NOMO-1 (cell line): ENCODE measurements around the gene KIAA1586.
"Not testable (repeated sequence)": the region's sequence is repeated elsewhere in the genome, so short reads cannot be mapped to it uniquely, and the experiment has no call there.

Experiments used
- DNase-seq, 2 experiments: peaks; one replicate each; lab custom pipeline; 2025; ENCODE audit not compliant: unreplicated experiment in 2 of 2; lab: John Stamatoyannopoulos, UW

Gene KIAA1586

GRCh38 chr6:57040011-57040410 is 6.5 kb upstream of the KIAA1586 start:
- DNase-seq: no peak

GRCh38 chr6:57044061-57044460 is 2.4 kb upstream of the KIAA1586 start:
- DNase-seq: not testable (repeated sequence)

GRCh38 chr6:57044568-57044967 is 1.9 kb upstream of the KIAA1586 start:
- no peak for DNase-seq

GRCh38 chr6:57047257-57047585 is 728 bp downstream of the KIAA1586 start:
- not testable (repeated sequence) for DNase-seq

GRCh38 chr6:57047859-57048258 is 1.4 kb downstream of the KIAA1586 start:
- not testable (repeated sequence) for DNase-seq

- no peak for DNase-seq
Observed at GRCh38 chr6:57048577-57048976, 2.1 kb downstream of the KIAA1586 start.

GRCh38 chr6:57063847-57064246 is 17.4 kb downstream of the KIAA1586 start:
- no peak for DNase-seq

GRCh38 chr6:57064809-57065208 is 18.3 kb downstream of the KIAA1586 start:
- no peak for DNase-seq

GRCh38 chr6:57068061-57068460 is 21.6 kb downstream of the KIAA1586 start:
- no peak for DNase-seq

GRCh38 chr6:57069228-57069627 is 22.7 kb downstream of the KIAA1586 start:
- no peak for DNase-seq

- no peak for DNase-seq
Observed at GRCh38 chr6:57069920-57070331, 23.4 kb downstream of the KIAA1586 start.

- no peak for DNase-seq
Observed at GRCh38 chr6:57072108-57072507, 25.6 kb downstream of the KIAA1586 start.

- DNase-seq: no peak
Observed at GRCh38 chr6:57074383-57074782, 27.9 kb downstream of the KIAA1586 start.

- DNase-seq: no peak
Observed at GRCh38 chr6:57075092-57075491, 28.6 kb downstream of the KIAA1586 start.

GRCh38 chr6:57078531-57079207 is 32.2 kb downstream of the KIAA1586 start:
- no peak for DNase-seq

- DNase-seq: no peak
Observed at GRCh38 chr6:57085471-57085870, 39.0 kb downstream of the KIAA1586 start.

- no peak for DNase-seq
Observed at GRCh38 chr6:57086843-57087242, 40.4 kb downstream of the KIAA1586 start.

GRCh38 chr6:57087916-57088315 is 41.4 kb downstream of the KIAA1586 start:
- no peak for DNase-seq

GRCh38 chr6:57089265-57089664 is 42.8 kb downstream of the KIAA1586 start:
- DNase-seq: no peak

GRCh38 chr6:57089687-57090457 is 43.4 kb downstream of the KIAA1586 start, which contains the start of gene ZNF451:
TSS of gene ZNF451 (plus strand) at chr6:57090188. CDS start at chr6:57090254, 66 bp downstream.
- peak; percentile 94 to 96 for DNase-seq

- not testable (repeated sequence) for DNase-seq
Observed at GRCh38 chr6:57090458-57091067, 44.1 kb downstream of the KIAA1586 start.

GRCh38 chr6:57091375-57091774 is 44.9 kb downstream of the KIAA1586 start:
- DNase-seq: not testable (repeated sequence)
